ENCODE results near the gene SMTNL1.

SMTNL1 gene

DNA sequence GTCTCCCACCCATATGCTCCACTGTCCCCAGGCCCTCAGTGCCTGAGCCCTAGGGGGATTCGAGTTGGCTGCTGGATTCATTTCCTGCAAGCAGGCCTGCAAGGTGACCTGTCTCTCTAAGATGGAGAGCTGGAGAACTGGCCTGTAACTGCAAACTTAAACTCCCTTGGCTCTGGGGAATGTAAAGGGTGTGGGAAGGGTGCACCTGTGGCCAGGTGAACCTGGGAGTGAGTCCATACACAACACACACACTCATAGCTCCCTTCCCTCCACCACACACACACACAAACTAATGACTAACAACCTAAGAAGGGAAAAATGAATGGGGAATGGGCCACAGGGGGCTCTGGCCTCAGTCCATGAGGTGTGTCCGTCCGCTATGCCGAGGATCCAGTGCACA, 14.5 kb downstream of the SMTNL1 start:
- Histone ChIP-seq H3K4me3 (ENCODE audit: low read length in 2 of 2) (no peak overlapping the region), H3K79me1 (ENCODE audit: low read depth, low read length) (no peaks in the 10 kb centered on the region), H3K4me2 (ENCODE audit: insufficient read depth, low read length, poor library complexity, severe bottlenecking) (no peak overlapping the region), H3K14ac (ENCODE audit: low read length) (no peak overlapping the region), H2BK120ac (ENCODE audit: low read depth, low read length) (no peak overlapping the region), H4K91ac (ENCODE audit: low read depth, low read length, poor library complexity) (no peak overlapping the region), H3K9me3 (replicated peaks in 1 of 2; ENCODE audit: control insufficient read depth in 2 of 2, insufficient read depth in 1 of 2, low read depth in 1 of 2, low read length in 2 of 2) (peaks cover 0 to 4% of the 10 kb centered on the region in 2 donors), H2BK12ac (ENCODE audit: low read length) (no peak overlapping the region), H3K36me3 (replicated peaks in 1 of 2; ENCODE audit: control insufficient read depth in 2 of 2, insufficient read depth in 2 of 2, low read length in 2 of 2) (peaks cover 60 to 97% of the 10 kb centered on the region in 2 donors), H4K8ac (ENCODE audit: low read depth, low read length) (no peak overlapping the region), H2BK15ac (ENCODE audit: low read length) (no peak overlapping the region), H2AK5ac (ENCODE audit: low read depth, low read length) (no peak overlapping the region), H3K27me3 (ENCODE audit: control insufficient read depth in 3 of 3, insufficient read depth in 3 of 3, low read depth in 1 of 3, low read length in 3 of 3) (no peaks in the 10 kb centered on the region), H3K4me1 (ENCODE audit: control insufficient read depth in 2 of 2, insufficient read depth in 1 of 2, low read depth in 1 of 2, low read length in 2 of 2) (peaks cover 0 to 6% of the 10 kb centered on the region in 2 donors), H3K27ac (replicated peaks; ENCODE audit: low read length) (no peak overlapping the region), H3K9ac (ENCODE audit: low read depth, low read length, poor library complexity) (peak overlapping the region; percentile 2), H3K18ac (ENCODE audit: low read length) (no peak overlapping the region), H3K23ac (ENCODE audit: low read depth, low read length, poor library complexity) (no peak overlapping the region), H2BK5ac (ENCODE audit: low read length) (no peak overlapping the region), H3K4ac (ENCODE audit: low read length) (no peak overlapping the region), H2AFZ (ENCODE audit: low read length) (no peak overlapping the region)
- WGBS, 2 donors (ENCODE audit: extremely low coverage in 2 of 2, insufficient read length in 2 of 2, insufficient replicate concordance in 1 of 2), result no CpG with 5 or more reads among the region's 4 CpGs
- no peak for DNase-seq (ENCODE audit: low spot score)

GRCh38 chr11:57552479-57552878, 15.1 kb downstream of the SMTNL1 start:
- Histone ChIP-seq H3K27ac (replicated peaks; ENCODE audit: low read length) (no peak overlapping the region), H3K79me1 (ENCODE audit: low read depth, low read length) (no peaks in the 10 kb centered on the region), H2BK15ac (ENCODE audit: low read length) (no peak overlapping the region), H3K36me3 (replicated peaks in 1 of 2; ENCODE audit: control insufficient read depth in 2 of 2, insufficient read depth in 2 of 2, low read length in 2 of 2) (peaks cover 62 to 97% of the 10 kb centered on the region in 2 donors), H4K91ac (ENCODE audit: low read depth, low read length, poor library complexity) (no peak overlapping the region), H3K4ac (ENCODE audit: low read length) (no peak overlapping the region), H3K4me3 (ENCODE audit: low read length in 2 of 2) (no peak overlapping the region), H3K4me2 (ENCODE audit: insufficient read depth, low read length, poor library complexity, severe bottlenecking) (no peak overlapping the region), H4K8ac (ENCODE audit: low read depth, low read length) (no peak overlapping the region), H3K14ac (ENCODE audit: low read length) (no peak overlapping the region), H2AFZ (ENCODE audit: low read length) (no peak overlapping the region), H3K18ac (ENCODE audit: low read length) (no peak overlapping the region), H3K9me3 (replicated peaks in 1 of 2; ENCODE audit: control insufficient read depth in 2 of 2, insufficient read depth in 1 of 2, low read depth in 1 of 2, low read length in 2 of 2) (peaks cover 0 to 4% of the 10 kb centered on the region in 2 donors), H2BK120ac (ENCODE audit: low read depth, low read length) (no peak overlapping the region), H2BK12ac (ENCODE audit: low read length) (no peak overlapping the region), H3K23ac (ENCODE audit: low read depth, low read length, poor library complexity) (no peak overlapping the region), H2BK5ac (ENCODE audit: low read length) (no peak overlapping the region), H2AK5ac (ENCODE audit: low read depth, low read length) (no peak overlapping the region), H3K9ac (ENCODE audit: low read depth, low read length, poor library complexity) (no peak overlapping the region), H3K4me1 (ENCODE audit: control insufficient read depth in 2 of 2, insufficient read depth in 1 of 2, low read depth in 1 of 2, low read length in 2 of 2) (peaks cover 0 to under 1% of the 10 kb centered on the region in 2 donors), H3K27me3 (ENCODE audit: control insufficient read depth in 3 of 3, insufficient read depth in 3 of 3, low read depth in 1 of 3, low read length in 3 of 3) (no peaks in the 10 kb centered on the region)
- no CpG with 5 or more reads among the region's 5 CpGs for WGBS, 2 donors (ENCODE audit: extremely low coverage in 2 of 2, insufficient read length in 2 of 2, insufficient replicate concordance in 1 of 2)
- no peak for DNase-seq (ENCODE audit: low spot score)

DNA sequence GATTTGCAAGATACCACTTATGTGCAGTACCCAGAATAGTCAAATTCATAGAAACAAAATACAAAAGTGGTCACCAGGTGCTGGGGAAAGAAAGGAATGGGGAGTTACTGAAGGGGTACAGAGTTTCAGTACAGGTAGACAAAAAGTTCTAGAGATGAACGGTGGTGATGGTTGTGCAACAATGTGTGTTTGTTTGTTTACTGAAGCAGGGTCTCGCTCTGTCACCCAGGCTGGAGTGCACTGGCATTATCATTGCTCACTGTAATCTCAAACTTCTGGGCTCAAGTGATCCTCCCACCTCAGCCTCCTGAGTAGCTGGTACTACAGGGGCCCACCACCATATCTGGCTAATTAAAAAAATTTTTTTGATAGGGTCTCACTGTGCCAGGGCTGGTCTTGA, 18.0 kb downstream of the SMTNL1 start:
- Histone ChIP-seq H4K8ac (ENCODE audit: low read depth, low read length) (no peak overlapping the region), H3K4me1 (ENCODE audit: control insufficient read depth in 2 of 2, insufficient read depth in 1 of 2, low read depth in 1 of 2, low read length in 2 of 2) (no peaks in the 10 kb centered on the region), H3K27ac (replicated peaks; ENCODE audit: low read length) (no peak overlapping the region), H3K36me3 (replicated peaks in 1 of 2; ENCODE audit: control insufficient read depth in 2 of 2, insufficient read depth in 2 of 2, low read length in 2 of 2) (peaks cover 59 to 100% of the 10 kb centered on the region in 2 donors), H3K27me3 (ENCODE audit: control insufficient read depth in 3 of 3, insufficient read depth in 3 of 3, low read depth in 1 of 3, low read length in 3 of 3) (no peaks in the 10 kb centered on the region), H3K23ac (ENCODE audit: low read depth, low read length, poor library complexity) (no peak overlapping the region), H3K4ac (ENCODE audit: low read length) (no peak overlapping the region), H3K79me1 (ENCODE audit: low read depth, low read length) (no peaks in the 10 kb centered on the region), H2BK5ac (ENCODE audit: low read length) (no peak overlapping the region), H2BK120ac (ENCODE audit: low read depth, low read length) (no peak overlapping the region), H4K91ac (ENCODE audit: low read depth, low read length, poor library complexity) (no peak overlapping the region), H3K9me3 (replicated peaks in 1 of 2; ENCODE audit: control insufficient read depth in 2 of 2, insufficient read depth in 1 of 2, low read depth in 1 of 2, low read length in 2 of 2) (peaks cover 0 to 2% of the 10 kb centered on the region in 2 donors), H2BK15ac (ENCODE audit: low read length) (no peak overlapping the region), H3K9ac (ENCODE audit: low read depth, low read length, poor library complexity) (no peak overlapping the region), H3K14ac (ENCODE audit: low read length) (no peak overlapping the region), H2AK5ac (ENCODE audit: low read depth, low read length) (no peak overlapping the region), H2BK12ac (ENCODE audit: low read length) (no peak overlapping the region), H3K4me3 (ENCODE audit: low read length in 2 of 2) (no peak overlapping the region), H2AFZ (ENCODE audit: low read length) (no peak overlapping the region), H3K18ac (ENCODE audit: low read length) (no peak overlapping the region), H3K4me2 (ENCODE audit: insufficient read depth, low read length, poor library complexity, severe bottlenecking) (no peak overlapping the region)
- no CpG with 5 or more reads among the region's 2 CpGs for WGBS, 2 donors (ENCODE audit: extremely low coverage in 2 of 2, insufficient read length in 2 of 2, insufficient replicate concordance in 1 of 2)
- no peak for DNase-seq (ENCODE audit: low spot score)

- no peak overlapping the region for H2BK120ac ChIP-seq (ENCODE audit: low read depth, low read length)
- H2BK12ac ChIP-seq (ENCODE audit: low read length), result no peak overlapping the region
- H2BK5ac ChIP-seq (ENCODE audit: low read length), result no peak overlapping the region
- H3K9me3 ChIP-seq (replicated peaks in 1 of 2; ENCODE audit: control insufficient read depth in 2 of 2, insufficient read depth in 1 of 2, low read depth in 1 of 2, low read length in 2 of 2), result peaks cover 0 to 2% of the 10 kb centered on the region in 2 donors
- no peak overlapping the region for H3K23ac ChIP-seq (ENCODE audit: low read depth, low read length, poor library complexity)
- H3K14ac ChIP-seq (ENCODE audit: low read length), result no peak overlapping the region
- no peak overlapping the region for H2AFZ ChIP-seq (ENCODE audit: low read length)
- no peak overlapping the region for H3K4me3 ChIP-seq (ENCODE audit: low read length in 2 of 2)
- no peaks in the 10 kb centered on the region for H3K79me1 ChIP-seq (ENCODE audit: low read depth, low read length)
- H4K8ac ChIP-seq (ENCODE audit: low read depth, low read length), result no peak overlapping the region
- H3K4me2 ChIP-seq (ENCODE audit: insufficient read depth, low read length, poor library complexity, severe bottlenecking), result no peak overlapping the region
- DNase-seq (ENCODE audit: low spot score), result no peak
- no peaks in the 10 kb centered on the region for H3K4me1 ChIP-seq (ENCODE audit: control insufficient read depth in 2 of 2, insufficient read depth in 1 of 2, low read depth in 1 of 2, low read length in 2 of 2)
- no peak overlapping the region for H3K4ac ChIP-seq (ENCODE audit: low read length)
- H4K91ac ChIP-seq (ENCODE audit: low read depth, low read length, poor library complexity), result no peak overlapping the region
- WGBS, 2 donors (ENCODE audit: extremely low coverage in 2 of 2, insufficient read length in 2 of 2, insufficient replicate concordance in 1 of 2), result no CpG with 5 or more reads among the region's 8 CpGs
- H3K27ac ChIP-seq (replicated peaks; ENCODE audit: low read length), result no peak overlapping the region
- no peak overlapping the region for H3K9ac ChIP-seq (ENCODE audit: low read depth, low read length, poor library complexity)
- H2AK5ac ChIP-seq (ENCODE audit: low read depth, low read length), result no peak overlapping the region
- H3K27me3 ChIP-seq (ENCODE audit: control insufficient read depth in 3 of 3, insufficient read depth in 3 of 3, low read depth in 1 of 3, low read length in 3 of 3), result no peaks in the 10 kb centered on the region
- H2BK15ac ChIP-seq (ENCODE audit: low read length), result no peak overlapping the region
- no peak overlapping the region for H3K18ac ChIP-seq (ENCODE audit: low read length)
- H3K36me3 ChIP-seq (replicated peaks in 1 of 2; ENCODE audit: control insufficient read depth in 2 of 2, insufficient read depth in 2 of 2, low read length in 2 of 2), result peaks cover 54 to 98% of the 10 kb centered on the region in 2 donors
Measured at GRCh38 chr11:57556041-57556440, 18.6 kb downstream of the SMTNL1 start.
